Measurements from ENCODE around the gene CBFA2T3. TPM values are rescaled to one million over a fixed set of nuclear protein-coding genes. Genes with fewer than 3 reads are reported as not detected.

The CBFA2T3 gene
- total and polyA plus RNA-seq, 8 donors, result 3.8 to 10.4 (median 5.4) TPM

GRCh38 chr16:88880226-88881006 is 96.6 kb downstream of the CBFA2T3 start:
- Histone ChIP-seq H3K36me3 (peaks cover 0 to 74% of the 10 kb centered on the region in 2 donors), H3K27me3 (peaks cover 0 to 12% of the 10 kb centered on the region in 2 donors), H3K4me1 (no peaks in the 10 kb centered on the region), H3K27ac (no peak overlapping the region), H3K4me3 (no peak overlapping the region), H3K9me3 (no peaks in the 10 kb centered on the region)
- intact Hi-C loops (cut with DNase I), result no loop called here
- no peak for DNase-seq
- TF ChIP-seq CTCF (IDR thresholded peaks at IDR 0.05), result no peak
- ATAC-seq, result no peak

GRCh38 chr16:88879788-88880055 is 97.3 kb downstream of the CBFA2T3 start:
- DNase-seq (no peak), ATAC-seq (no peak)
- no peaks in the 10 kb centered on the region for H3K4me1 ChIP-seq
- no peak for TF ChIP-seq CTCF (IDR thresholded peaks at IDR 0.05)
- intact Hi-C loops (cut with DNase I), result no loop called here
- no peak overlapping the region for H3K4me3 ChIP-seq
- peaks cover 0 to 68% of the 10 kb centered on the region in 2 donors for H3K36me3 ChIP-seq
- H3K9me3 ChIP-seq, result no peaks in the 10 kb centered on the region
- H3K27ac ChIP-seq, result no peak overlapping the region
- H3K27me3 ChIP-seq, result peaks cover 0 to 12% of the 10 kb centered on the region in 2 donors

- Histone ChIP-seq H3K27ac (no peak overlapping the region), H3K4me3 (no peak overlapping the region), H3K36me3 (peaks cover 0 to 62% of the 10 kb centered on the region in 2 donors), H3K27me3 (peaks cover 0 to 12% of the 10 kb centered on the region in 2 donors), H3K9me3 (no peaks in the 10 kb centered on the region), H3K4me1 (no peaks in the 10 kb centered on the region)
- TF ChIP-seq CTCF (IDR thresholded peaks at IDR 0.05), result no peak
- ATAC-seq (no peak), DNase-seq (no peak)
- intact Hi-C loops (cut with DNase I), result no loop called here
Observed at GRCh38 chr16:88878967-88879787, 97.8 kb downstream of the CBFA2T3 start.

GRCh38 chr16:88878356-88878755 is 98.7 kb downstream of the CBFA2T3 start:
- Histone ChIP-seq H3K27me3 (peaks cover 0 to 12% of the 10 kb centered on the region in 2 donors), H3K27ac (no peak overlapping the region), H3K4me3 (no peak overlapping the region), H3K36me3 (peaks cover 0 to 54% of the 10 kb centered on the region in 2 donors), H3K4me1 (no peaks in the 10 kb centered on the region), H3K9me3 (no peaks in the 10 kb centered on the region)
- ATAC-seq (no peak), DNase-seq (no peak)
- TF ChIP-seq CTCF (IDR thresholded peaks at IDR 0.05), result no peak
- intact Hi-C loops (cut with DNase I), result no loop called here

- no peak for TF ChIP-seq CTCF (IDR thresholded peaks at IDR 0.05)
- Histone ChIP-seq H3K4me1 (no peaks in the 10 kb centered on the region), H3K27ac (no peak overlapping the region), H3K9me3 (no peaks in the 10 kb centered on the region), H3K27me3 (peaks cover 0 to 19% of the 10 kb centered on the region in 2 donors), H3K4me3 (no peak overlapping the region), H3K36me3 (peaks cover 0 to 48% of the 10 kb centered on the region in 2 donors)
- no peak for DNase-seq
- intact Hi-C loops (cut with DNase I), result no loop called here
- ATAC-seq, result no peak
Observed at GRCh38 chr16:88877564-88878289, 99.3 kb downstream of the CBFA2T3 start.
